Stimulated activated CD8-positive, alpha-beta memory T cell treated with anti-CD3 and anti-CD28 coated beads, Interleukin-15, amount 100 ng/mL, for 48 hours (primary cell): ENCODE data around the gene MYO1F.

Source experiments
- DNase-seq, 2 donors: peaks; one replicate each; pipeline ENCODE4 v3.0.0-alpha.2; 2020; ENCODE audit warnings: low read depth in 2 of 2

Gene MYO1F

GRCh38 chr19:8491574-8491973 lies 85.7 kb downstream of the MYO1F start:
- no peak for DNase-seq

GRCh38 chr19:8490873-8491272 lies 86.4 kb downstream of the MYO1F start:
- no peak for DNase-seq

- DNase-seq: no peak
Observed at GRCh38 chr19:8490395-8490760, 86.9 kb downstream of the MYO1F start.

GRCh38 chr19:8489561-8490394 lies 87.5 kb downstream of the MYO1F start:
- DNase-seq: no peak

GRCh38 chr19:8488365-8488764 lies 88.9 kb downstream of the MYO1F start:
- DNase-seq: no peak

- DNase-seq: peak; percentile 53 to 56
Observed at GRCh38 chr19:8487137-8487851, 89.9 kb downstream of the MYO1F start.

GRCh38 chr19:8486661-8487136 lies 90.5 kb downstream of the MYO1F start:
- DNase-seq: no peak

- DNase-seq: no peak
Observed at GRCh38 chr19:8485561-8486371, 91.5 kb downstream of the MYO1F start.

- DNase-seq: no peak
Observed at GRCh38 chr19:8484331-8484894, 92.8 kb downstream of the MYO1F start.

- no peak for DNase-seq
Observed at GRCh38 chr19:8483165-8483564, 94.1 kb downstream of the MYO1F start.

- DNase-seq: no peak
Observed at GRCh38 chr19:8482696-8483095, 94.5 kb downstream of the MYO1F start.

- DNase-seq: no peak
Observed at GRCh38 chr19:8481616-8482015, 95.6 kb downstream of the MYO1F start.

GRCh38 chr19:8481201-8481600 lies 96.0 kb downstream of the MYO1F start:
- no peak for DNase-seq

- DNase-seq: no peak
Observed at GRCh38 chr19:8478598-8478997, 98.6 kb downstream of the MYO1F start.

GRCh38 chr19:8477889-8478288 lies 99.4 kb downstream of the MYO1F start:
- no peak for DNase-seq

- DNase-seq: no peak
Observed at GRCh38 chr19:8476524-8476923, 100.7 kb downstream of the MYO1F start.

- DNase-seq: no peak
Observed at GRCh38 chr19:8475005-8475404, 102.2 kb downstream of the MYO1F start.

GRCh38 chr19:8473648-8474476 lies 103.4 kb downstream of the MYO1F start:
- DNase-seq: no peak
